RWPE1 (cell line): ENCODE results near the gene CPAMD8.
"Not testable (repeated sequence)": the region's sequence is repeated elsewhere in the genome, so short reads cannot be mapped to it uniquely, and the experiment has no call there.

Experiments
- CTCF ChIA-PET: fragments of 350-600 bp; sonication (Branson Sonifier 250); formaldehyde crosslinking; extraction: SDS; loops from one replicate; lab custom pipeline; 2021; lab: Yijun Ruan, JAX
- POLR2A ChIA-PET: fragments of 400-600 bp; formaldehyde crosslinking; extraction: SDS; loops from one replicate; lab custom pipeline; 2020; ENCODE audit warnings: antibody characterized with exemption; ENCODE audit not compliant: low non-redundant PET; lab: Yijun Ruan, JAX
- DNase-seq: peaks from one replicate; pipeline ENCODE4 v3.0.0; 2012; ENCODE audit warnings: low spot score
- H3K27ac ChIP-seq: fragments of 450-650 bp; 2 replicates; pipeline ENCODE4 v1.5.1; 2017
- TF ChIP-seq, protein P1 (sequence below): fragments of 450-650 bp; conservative IDR thresholded peaks from 2 replicates; pipeline ENCODE4 v1.5.1; 2017; ENCODE audit warnings: low read depth, mild to moderate bottlenecking

Gene CPAMD8

DNA sequence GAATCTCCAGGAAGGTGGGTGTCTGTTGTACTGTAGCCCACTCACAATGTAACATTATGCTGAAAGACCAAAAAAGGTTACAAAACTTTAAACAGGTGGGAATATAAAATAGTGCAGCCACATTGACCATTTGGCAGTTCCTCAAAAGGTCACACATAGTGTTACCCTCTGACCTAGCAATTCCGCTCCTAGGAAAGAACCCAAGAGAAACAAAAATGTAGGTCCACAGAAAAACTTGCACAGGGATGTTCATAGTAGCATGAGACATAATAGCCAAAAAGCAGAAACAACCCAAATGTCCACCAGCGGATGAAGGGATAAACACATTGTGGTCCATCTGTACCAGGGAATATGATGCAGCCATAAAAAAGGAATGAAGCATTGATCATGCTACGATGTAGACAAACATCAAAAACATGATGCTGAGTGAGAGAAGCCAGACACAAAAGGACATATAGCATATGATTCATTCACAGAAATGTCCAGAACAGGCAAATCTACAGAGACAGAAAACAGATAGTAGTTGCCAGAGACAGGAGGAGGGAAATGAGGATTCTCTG is 27.9 kb downstream of the CPAMD8 start:
- H3K27ac ChIP-seq: no peak overlapping the region
- POLR2A ChIA-PET: no interaction called here
- no peak for DNase-seq
- TF ChIP-seq, protein P1, sequence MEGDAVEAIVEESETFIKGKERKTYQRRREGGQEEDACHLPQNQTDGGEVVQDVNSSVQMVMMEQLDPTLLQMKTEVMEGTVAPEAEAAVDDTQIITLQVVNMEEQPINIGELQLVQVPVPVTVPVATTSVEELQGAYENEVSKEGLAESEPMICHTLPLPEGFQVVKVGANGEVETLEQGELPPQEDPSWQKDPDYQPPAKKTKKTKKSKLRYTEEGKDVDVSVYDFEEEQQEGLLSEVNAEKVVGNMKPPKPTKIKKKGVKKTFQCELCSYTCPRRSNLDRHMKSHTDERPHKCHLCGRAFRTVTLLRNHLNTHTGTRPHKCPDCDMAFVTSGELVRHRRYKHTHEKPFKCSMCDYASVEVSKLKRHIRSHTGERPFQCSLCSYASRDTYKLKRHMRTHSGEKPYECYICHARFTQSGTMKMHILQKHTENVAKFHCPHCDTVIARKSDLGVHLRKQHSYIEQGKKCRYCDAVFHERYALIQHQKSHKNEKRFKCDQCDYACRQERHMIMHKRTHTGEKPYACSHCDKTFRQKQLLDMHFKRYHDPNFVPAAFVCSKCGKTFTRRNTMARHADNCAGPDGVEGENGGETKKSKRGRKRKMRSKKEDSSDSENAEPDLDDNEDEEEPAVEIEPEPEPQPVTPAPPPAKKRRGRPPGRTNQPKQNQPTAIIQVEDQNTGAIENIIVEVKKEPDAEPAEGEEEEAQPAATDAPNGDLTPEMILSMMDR: no peak
- CTCF ChIA-PET: no interaction called here

DNA sequence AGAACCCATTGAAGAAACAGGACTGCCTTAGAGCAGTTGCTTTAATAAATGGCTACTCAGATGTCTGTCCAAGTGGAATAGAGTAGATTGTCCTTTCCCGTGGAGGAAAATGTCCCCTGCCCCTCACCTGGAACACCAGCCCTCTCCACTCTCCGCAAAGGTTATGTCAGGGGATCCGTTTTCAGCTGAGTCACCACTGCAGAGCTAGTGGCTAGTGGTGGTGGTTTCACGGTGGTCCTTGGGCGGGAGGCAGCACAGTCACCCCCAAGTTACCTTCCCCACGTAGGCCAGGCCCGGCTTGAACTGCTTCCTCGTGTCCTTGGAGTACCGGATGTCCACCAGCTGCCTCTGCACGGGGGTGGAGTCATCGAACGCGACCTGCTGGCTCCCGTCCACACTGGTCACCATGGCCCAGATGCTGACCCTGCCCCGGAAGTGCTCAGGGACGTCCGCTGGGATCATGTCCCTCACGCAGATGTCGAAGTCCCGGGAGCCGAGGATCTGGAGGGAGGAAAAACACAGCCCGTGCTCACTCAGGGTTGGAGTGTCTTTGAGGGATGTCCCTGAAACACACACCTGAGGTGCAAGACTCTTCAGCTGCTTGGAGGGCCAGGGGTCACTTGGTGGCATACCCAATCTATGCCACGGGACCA is 29.6 kb downstream of the CPAMD8 start:
- POLR2A ChIA-PET, CTCF ChIA-PET: not testable (repeated sequence)

DNA sequence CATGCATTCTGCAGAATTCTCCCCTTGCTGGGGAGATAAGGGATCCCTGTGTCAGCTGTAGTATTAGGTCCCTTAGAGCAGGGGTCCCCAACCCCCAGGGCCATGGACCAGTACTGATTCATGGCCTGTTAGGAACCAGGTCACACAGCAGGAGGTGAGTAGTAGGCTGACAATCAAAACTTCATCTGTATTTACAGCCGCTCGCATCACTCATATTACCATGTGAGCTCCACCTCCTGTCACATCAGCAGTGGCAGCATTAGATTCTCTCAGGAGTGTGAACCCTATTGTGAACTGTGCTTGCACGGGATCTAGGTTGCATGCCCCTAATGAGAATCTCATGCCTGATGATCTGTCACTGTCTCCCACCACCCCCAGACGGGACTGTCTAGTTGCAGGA is 37.9 kb downstream of the CPAMD8 start:
- TF ChIP-seq, protein P1: no peak
- H3K27ac ChIP-seq: no peak overlapping the region
- POLR2A ChIA-PET: no interaction called here
- DNase-seq: no peak
- CTCF ChIA-PET: interaction anchor here (0.6 kb wide), 1 partner anchor 301 kb away, joined by 3 read pairs; no protein-coding TSS in a partner anchor

More for the DNA sequence above, 29.6 kb downstream of the CPAMD8 start:
- not testable (repeated sequence) for DNase-seq, H3K27ac ChIP-seq

DNA sequence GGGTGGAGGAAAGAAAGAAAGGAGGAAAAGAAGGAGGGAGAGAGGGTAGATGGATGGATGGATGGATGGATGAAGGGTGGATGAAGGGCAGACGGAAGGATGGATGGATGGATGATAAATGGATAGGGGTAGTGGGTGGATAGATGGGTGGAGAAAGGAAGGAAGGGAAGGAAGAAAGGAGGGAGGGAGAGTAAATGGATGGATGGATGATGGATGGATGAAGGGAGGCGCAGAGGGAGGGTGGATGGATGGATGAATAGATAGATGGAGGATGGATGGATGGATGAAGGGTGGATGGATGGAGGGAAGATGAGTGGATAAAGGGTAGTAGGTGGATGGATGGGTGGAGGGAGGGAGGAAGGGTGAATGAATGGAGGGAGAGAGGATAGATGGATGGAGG is 41.2 kb downstream of the CPAMD8 start:
- CTCF ChIA-PET: no interaction called here
- no peak overlapping the region for H3K27ac ChIP-seq
- POLR2A ChIA-PET: no interaction called here
- DNase-seq: no peak
- TF ChIP-seq, protein P1: no peak

DNA sequence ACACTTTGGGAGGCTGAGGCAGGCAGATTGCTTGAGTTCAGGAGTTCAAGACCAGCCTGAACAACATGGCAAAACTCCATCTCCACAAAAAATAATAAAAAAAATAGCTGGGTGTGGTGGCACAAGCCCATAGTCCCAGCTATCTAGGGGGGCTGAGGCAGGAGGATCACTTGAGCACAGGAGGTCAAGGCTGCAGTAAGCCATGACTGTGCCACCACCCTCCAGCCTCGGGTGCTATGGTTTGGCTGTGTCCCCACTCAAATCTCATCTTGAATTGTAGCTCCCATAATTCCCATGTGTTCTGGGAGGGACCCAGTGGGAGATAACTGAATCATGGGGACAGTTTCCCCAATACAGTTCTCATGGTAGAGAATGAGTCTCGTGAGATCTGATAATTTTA is 44.0 kb downstream of the CPAMD8 start:
- DNase-seq, H3K27ac ChIP-seq, POLR2A ChIA-PET: not testable (repeated sequence)
- CTCF ChIA-PET: interaction anchor here (0.8 kb wide), 1 partner anchor 70 kb away, joined by 5 read pairs; no protein-coding TSS in a partner anchor

DNA sequence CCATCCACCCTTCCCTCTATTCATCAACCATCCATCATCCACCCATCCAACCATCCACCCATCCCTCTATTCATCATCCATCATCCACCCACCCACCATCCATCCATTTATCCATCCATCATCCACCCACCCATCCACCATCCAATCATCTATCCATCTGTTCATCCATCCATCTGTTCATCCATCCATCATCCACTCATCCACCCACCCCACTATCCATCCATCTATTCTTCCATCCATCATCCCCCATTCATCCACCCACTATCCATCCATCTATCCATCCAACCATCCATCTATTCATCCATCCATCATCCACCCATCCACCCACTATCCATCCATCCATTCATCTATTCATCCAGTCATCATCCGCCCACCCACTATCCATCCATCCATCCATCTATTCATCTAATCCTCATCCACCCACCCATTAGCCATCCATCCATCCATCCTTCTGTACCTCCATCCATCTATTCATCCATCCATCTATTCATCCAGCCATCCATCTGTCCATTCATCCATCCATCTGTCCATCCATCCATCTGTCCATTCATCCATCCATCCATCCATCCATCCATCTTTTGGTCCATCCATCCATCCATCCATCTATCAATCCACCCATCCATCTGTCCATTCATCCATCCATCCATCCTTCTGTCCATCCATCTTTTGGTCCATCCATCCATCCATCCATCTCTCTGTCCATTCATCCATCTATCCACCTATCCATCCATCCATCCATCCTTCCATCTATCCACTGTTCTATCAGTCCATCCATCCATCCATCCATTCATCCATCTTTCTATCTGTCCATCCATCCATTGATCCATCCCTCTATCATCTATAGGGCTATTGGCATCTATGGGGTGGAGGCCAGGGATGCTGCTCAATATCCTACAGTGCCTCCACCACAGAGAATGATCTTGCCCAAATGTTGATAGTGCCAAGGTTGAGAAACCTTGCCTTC is 47.5 kb downstream of the CPAMD8 start:
- TF ChIP-seq, protein P1: no peak
- CTCF ChIA-PET: no interaction called here
- H3K27ac ChIP-seq: no peak overlapping the region
- POLR2A ChIA-PET: no interaction called here
- no peak for DNase-seq

DNA sequence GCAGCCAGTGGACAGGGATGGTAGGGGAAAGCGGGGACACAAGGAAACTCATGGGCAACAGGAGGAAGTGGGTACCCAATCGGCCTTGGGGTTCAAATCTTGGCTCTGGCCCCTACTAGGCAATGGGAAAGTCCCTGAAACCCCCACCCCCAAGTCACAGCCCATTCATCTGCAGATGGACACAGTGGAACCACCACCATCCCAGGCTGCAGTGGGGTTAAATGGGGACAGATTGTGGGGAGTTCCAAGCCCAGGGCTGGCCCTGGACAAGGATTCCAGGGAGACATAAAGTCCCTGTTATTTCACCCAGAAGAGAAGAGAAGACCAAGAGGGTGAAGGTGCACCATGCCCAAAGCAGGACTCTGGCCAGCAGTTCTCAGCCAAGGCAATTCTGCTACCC is 48.5 kb downstream of the CPAMD8 start:
- no peak overlapping the region for H3K27ac ChIP-seq
- CTCF ChIA-PET: interaction anchor here (0.6 kb wide), 1 partner anchor 113 kb away, joined by 4 read pairs; no protein-coding TSS in a partner anchor
- POLR2A ChIA-PET: no interaction called here
- TF ChIP-seq, protein P1: no peak
- no peak for DNase-seq
